ENCODE results near the gene DHRS9. TPM values are rescaled to one million over a fixed set of nuclear protein-coding genes. Genes with fewer than 3 reads are reported as not detected.
"Not testable (repeated sequence)": the region's sequence is repeated elsewhere in the genome, so short reads cannot be mapped to it uniquely, and the experiment has no call there.

The DHRS9 gene
- total RNA-seq, 1 donor from 2014 or later, result 2.1 TPM

DNA sequence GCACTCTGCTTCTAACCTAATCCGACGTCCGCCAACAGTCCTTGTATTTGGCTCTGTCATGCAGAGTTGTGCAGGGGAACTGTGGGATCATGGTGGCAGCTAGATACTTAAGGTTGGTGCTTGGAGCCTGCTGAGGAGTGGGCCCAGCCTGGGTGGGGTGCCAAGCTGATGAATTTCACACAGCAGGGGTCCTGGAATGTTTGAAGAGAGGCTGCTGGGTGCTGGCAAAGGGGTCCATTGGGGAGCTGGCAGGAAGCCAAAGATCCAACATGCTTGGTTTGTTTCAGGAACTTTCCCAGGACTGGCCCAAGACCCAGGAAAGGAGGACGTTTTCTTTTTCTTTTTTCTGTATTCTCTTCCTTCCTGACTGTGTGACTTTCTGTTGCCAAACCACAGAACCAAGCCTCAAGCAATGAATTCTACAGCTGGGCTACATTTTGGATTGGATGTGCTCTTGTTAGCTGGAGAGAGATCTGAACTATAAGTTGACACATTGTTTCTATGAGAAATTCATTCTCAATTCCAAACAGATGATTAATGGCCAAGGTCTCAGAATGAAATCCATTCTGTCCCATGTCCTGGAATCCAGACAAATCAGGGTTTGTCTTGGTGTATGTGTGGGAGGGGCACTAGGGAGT, 49.9 kb downstream of the DHRS9 start:
- H3K36me3 ChIP-seq (ENCODE audit: control insufficient read depth in 3 of 3, insufficient read depth in 3 of 3, low read length in 3 of 3), result no peaks in the 10 kb centered on the region
- peaks cover 0 to 3% (median 0%) of the 10 kb centered on the region in 3 donors for H3K27me3 ChIP-seq (ENCODE audit: control insufficient read depth in 3 of 3, insufficient read depth in 3 of 3, low read length in 3 of 3)
- H3K9me3 ChIP-seq (ENCODE audit: control insufficient read depth in 3 of 3, low read length in 3 of 3), result no peaks in the 10 kb centered on the region
- H3K27ac ChIP-seq (ENCODE audit: low read depth, low read length), result no peak overlapping the region
- no peaks in the 10 kb centered on the region for H3K4me1 ChIP-seq (ENCODE audit: control insufficient read depth in 3 of 3, insufficient read depth in 3 of 3, low read length in 3 of 3)
- H3K9ac ChIP-seq (ENCODE audit: low read depth in 1 of 3, low read length in 3 of 3), result no peak overlapping the region
- H3K4me3 ChIP-seq (ENCODE audit: low read length in 3 of 3), result no peak overlapping the region

DNA sequence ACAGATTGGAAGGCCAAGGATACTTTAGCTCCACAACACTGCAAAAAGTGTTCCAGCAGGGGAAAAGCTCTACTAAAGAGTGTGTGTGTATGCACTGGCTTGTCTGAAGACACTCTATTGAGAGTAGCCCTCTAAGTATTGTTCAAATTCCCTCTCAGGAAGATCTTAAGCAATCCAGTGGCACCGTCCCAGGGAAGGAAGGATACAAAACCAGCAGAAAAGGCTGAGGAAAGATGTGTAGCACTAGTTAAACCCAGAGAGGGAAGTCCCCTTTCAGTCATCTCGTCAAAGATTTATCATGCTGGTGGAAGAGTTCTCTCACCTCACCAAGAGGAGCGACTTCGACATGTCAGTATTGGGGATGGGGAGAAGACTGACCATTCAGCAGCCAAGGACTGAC, 50.5 kb downstream of the DHRS9 start:
- no peaks in the 10 kb centered on the region for H3K36me3 ChIP-seq (ENCODE audit: control insufficient read depth in 3 of 3, insufficient read depth in 3 of 3, low read length in 3 of 3)
- no peak overlapping the region for H3K9ac ChIP-seq (ENCODE audit: low read depth in 1 of 3, low read length in 3 of 3)
- peaks cover 0 to 3% (median 0%) of the 10 kb centered on the region in 3 donors for H3K27me3 ChIP-seq (ENCODE audit: control insufficient read depth in 3 of 3, insufficient read depth in 3 of 3, low read length in 3 of 3)
- no peaks in the 10 kb centered on the region for H3K9me3 ChIP-seq (ENCODE audit: control insufficient read depth in 3 of 3, low read length in 3 of 3)
- no peaks in the 10 kb centered on the region for H3K4me1 ChIP-seq (ENCODE audit: control insufficient read depth in 3 of 3, insufficient read depth in 3 of 3, low read length in 3 of 3)
- H3K27ac ChIP-seq (ENCODE audit: low read depth, low read length), result no peak overlapping the region
- no peak overlapping the region for H3K4me3 ChIP-seq (ENCODE audit: low read length in 3 of 3)

DNA sequence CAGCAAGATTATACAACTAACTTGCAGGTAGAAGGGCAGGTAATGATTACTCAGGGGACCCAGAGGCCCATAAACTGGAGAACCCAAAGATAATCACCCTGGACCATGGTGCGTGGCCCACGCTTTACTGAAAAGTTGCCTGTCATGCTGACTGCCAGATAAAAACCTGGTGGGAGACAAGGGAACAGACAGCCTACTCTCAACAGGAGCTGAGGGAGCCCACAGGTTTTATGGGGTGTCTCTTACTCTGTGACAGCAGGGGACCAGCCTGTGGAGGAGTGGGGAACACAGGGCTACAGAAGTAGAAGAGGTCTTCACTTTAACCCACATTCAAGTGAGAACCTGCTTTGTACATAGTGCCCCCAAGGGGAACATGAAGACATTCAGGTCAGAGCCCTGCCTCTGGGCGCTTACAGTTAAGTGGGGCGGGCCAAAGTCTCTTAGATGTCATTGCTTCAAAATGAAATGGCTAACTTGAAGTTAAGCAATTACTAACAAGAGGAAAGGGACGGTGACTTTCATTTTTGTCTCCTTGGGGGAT, 60.4 kb downstream of the DHRS9 start:
- no peak overlapping the region for H3K27ac ChIP-seq (ENCODE audit: low read depth, low read length)
- no peaks in the 10 kb centered on the region for H3K4me1 ChIP-seq (ENCODE audit: control insufficient read depth in 3 of 3, insufficient read depth in 3 of 3, low read length in 3 of 3)
- H3K4me3 ChIP-seq (ENCODE audit: low read length in 3 of 3), result no peak overlapping the region
- no peak overlapping the region for H3K9ac ChIP-seq (ENCODE audit: low read depth in 1 of 3, low read length in 3 of 3)
- H3K36me3 ChIP-seq (ENCODE audit: control insufficient read depth in 3 of 3, insufficient read depth in 3 of 3, low read length in 3 of 3), result no peaks in the 10 kb centered on the region
- no peaks in the 10 kb centered on the region for H3K9me3 ChIP-seq (ENCODE audit: control insufficient read depth in 3 of 3, low read length in 3 of 3)
- peaks cover 0 to 4% (median 0%) of the 10 kb centered on the region in 3 donors for H3K27me3 ChIP-seq (ENCODE audit: control insufficient read depth in 3 of 3, insufficient read depth in 3 of 3, low read length in 3 of 3)

DNA sequence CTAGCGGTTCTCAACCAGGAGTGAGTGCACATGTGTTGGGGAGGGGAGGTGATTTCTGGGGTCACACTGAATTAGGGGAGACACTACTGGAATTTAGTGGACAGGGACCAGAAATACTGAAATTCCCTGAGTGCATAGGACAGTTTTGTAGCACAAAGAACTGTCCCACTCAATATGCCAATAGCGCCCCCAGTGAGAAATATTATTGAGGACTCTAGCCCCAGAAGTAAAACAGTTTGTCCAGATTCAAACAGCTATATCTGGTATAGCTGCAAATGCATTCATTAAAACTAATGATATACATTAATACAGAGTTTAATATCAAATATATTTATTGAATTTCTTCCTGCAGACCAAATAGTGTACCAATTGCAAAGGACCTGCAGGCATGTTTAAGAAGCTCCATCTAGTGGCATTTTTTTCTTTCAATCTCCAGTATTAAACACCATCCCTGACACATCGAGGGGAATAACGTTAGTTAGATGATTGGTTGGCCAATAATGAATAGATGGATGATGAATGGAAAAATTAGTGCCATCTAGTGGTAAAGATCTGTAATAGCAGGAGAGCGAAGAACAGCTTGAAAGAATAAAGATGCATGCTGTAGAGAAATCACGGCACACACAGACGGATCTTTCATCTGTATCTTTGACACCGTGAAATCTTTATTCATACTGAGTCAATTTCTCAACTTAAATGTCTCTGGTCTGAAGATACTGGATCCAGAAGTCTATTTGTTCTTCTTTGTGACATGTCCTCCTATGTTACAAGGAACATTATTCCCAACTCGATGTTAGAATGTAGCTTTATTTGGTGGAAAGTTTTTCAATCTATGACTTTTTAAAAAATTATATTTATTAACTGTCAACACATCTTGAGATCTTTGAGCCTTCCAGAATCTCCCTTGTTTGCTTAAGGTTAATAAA, 62.5 kb downstream of the DHRS9 start:
- no peaks in the 10 kb centered on the region for H3K4me1 ChIP-seq (ENCODE audit: control insufficient read depth in 3 of 3, insufficient read depth in 3 of 3, low read length in 3 of 3)
- H3K9ac ChIP-seq (ENCODE audit: low read depth in 1 of 3, low read length in 3 of 3), result no peak overlapping the region
- no peaks in the 10 kb centered on the region for H3K36me3 ChIP-seq (ENCODE audit: control insufficient read depth in 3 of 3, insufficient read depth in 3 of 3, low read length in 3 of 3)
- H3K9me3 ChIP-seq (ENCODE audit: control insufficient read depth in 3 of 3, low read length in 3 of 3), result no peaks in the 10 kb centered on the region
- peaks cover 0 to 4% (median 0%) of the 10 kb centered on the region in 3 donors for H3K27me3 ChIP-seq (ENCODE audit: control insufficient read depth in 3 of 3, insufficient read depth in 3 of 3, low read length in 3 of 3)
- H3K27ac ChIP-seq (ENCODE audit: low read depth, low read length), result no peak overlapping the region
- no peak overlapping the region for H3K4me3 ChIP-seq (ENCODE audit: low read length in 3 of 3)

DNA sequence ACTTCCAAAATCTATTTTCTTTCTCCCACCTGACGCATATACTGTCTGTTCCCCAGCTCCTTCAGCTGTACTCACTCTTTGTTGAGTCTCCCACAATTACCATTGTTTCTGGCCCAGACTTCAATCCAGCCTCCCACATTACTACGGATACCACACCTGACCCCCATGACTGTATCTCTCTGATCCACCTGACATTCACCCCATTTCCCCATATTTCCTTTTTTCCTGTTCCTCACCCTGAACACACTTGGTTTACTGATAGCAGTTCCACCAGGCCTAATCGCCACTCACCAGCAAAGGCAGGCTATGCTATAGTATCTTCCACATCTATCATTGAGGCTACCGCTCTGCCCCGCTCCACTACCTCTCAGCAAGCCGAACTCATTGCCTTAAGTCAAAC, 64.9 kb downstream of the DHRS9 start:
- H3K27me3 ChIP-seq (ENCODE audit: control insufficient read depth in 3 of 3, insufficient read depth in 3 of 3, low read length in 3 of 3); H3K9me3 ChIP-seq (ENCODE audit: control insufficient read depth in 3 of 3, low read length in 3 of 3); H3K4me3 ChIP-seq (ENCODE audit: low read length in 3 of 3): not testable (repeated sequence)

DNA sequence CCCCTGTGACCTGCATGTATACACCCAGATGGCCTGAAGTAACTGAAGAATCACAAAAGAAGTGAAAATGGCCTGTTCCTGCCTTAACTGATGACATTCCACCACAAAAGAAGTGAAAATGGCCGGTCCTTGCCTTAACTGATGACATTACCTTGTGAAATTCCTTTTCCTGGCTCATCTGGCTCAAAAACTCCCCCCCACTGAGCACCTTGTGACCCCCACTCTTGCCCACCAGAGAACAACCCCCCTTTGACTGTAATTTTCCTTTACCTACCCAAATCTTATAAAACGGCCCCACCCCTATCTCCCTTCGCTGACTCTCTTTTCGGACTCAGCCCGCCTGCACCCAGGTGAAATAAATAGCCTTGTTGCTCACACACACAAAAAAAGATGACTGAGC, 67.1 kb downstream of the DHRS9 start:
- not testable (repeated sequence) for H3K27me3 ChIP-seq (ENCODE audit: control insufficient read depth in 3 of 3, insufficient read depth in 3 of 3, low read length in 3 of 3); H3K4me3 ChIP-seq (ENCODE audit: low read length in 3 of 3); H3K9me3 ChIP-seq (ENCODE audit: control insufficient read depth in 3 of 3, low read length in 3 of 3); H3K4me1 ChIP-seq (ENCODE audit: control insufficient read depth in 3 of 3, insufficient read depth in 3 of 3, low read length in 3 of 3); H3K36me3 ChIP-seq (ENCODE audit: control insufficient read depth in 3 of 3, insufficient read depth in 3 of 3, low read length in 3 of 3); H3K9ac ChIP-seq (ENCODE audit: low read depth in 1 of 3, low read length in 3 of 3); H3K27ac ChIP-seq (ENCODE audit: low read depth, low read length)

More for the DNA sequence above, 64.9 kb downstream of the DHRS9 start:
- not testable (repeated sequence) for H3K27ac ChIP-seq (ENCODE audit: low read depth, low read length); H3K9ac ChIP-seq (ENCODE audit: low read depth in 1 of 3, low read length in 3 of 3); H3K4me1 ChIP-seq (ENCODE audit: control insufficient read depth in 3 of 3, insufficient read depth in 3 of 3, low read length in 3 of 3); H3K36me3 ChIP-seq (ENCODE audit: control insufficient read depth in 3 of 3, insufficient read depth in 3 of 3, low read length in 3 of 3)

GRCh38 chr2:169136885-169137534, 67.6 kb downstream of the DHRS9 start:
- Histone ChIP-seq H3K9me3 (ENCODE audit: control insufficient read depth in 3 of 3, low read length in 3 of 3) (no peaks in the 10 kb centered on the region), H3K9ac (ENCODE audit: low read depth in 1 of 3, low read length in 3 of 3) (no peak overlapping the region), H3K27ac (ENCODE audit: low read depth, low read length) (no peak overlapping the region), H3K36me3 (ENCODE audit: control insufficient read depth in 3 of 3, insufficient read depth in 3 of 3, low read length in 3 of 3) (no peaks in the 10 kb centered on the region), H3K4me3 (ENCODE audit: low read length in 3 of 3) (no peak overlapping the region), H3K27me3 (ENCODE audit: control insufficient read depth in 3 of 3, insufficient read depth in 3 of 3, low read length in 3 of 3) (peaks cover 0 to 4% (median 0%) of the 10 kb centered on the region in 3 donors), H3K4me1 (ENCODE audit: control insufficient read depth in 3 of 3, insufficient read depth in 3 of 3, low read length in 3 of 3) (no peaks in the 10 kb centered on the region)

DNA sequence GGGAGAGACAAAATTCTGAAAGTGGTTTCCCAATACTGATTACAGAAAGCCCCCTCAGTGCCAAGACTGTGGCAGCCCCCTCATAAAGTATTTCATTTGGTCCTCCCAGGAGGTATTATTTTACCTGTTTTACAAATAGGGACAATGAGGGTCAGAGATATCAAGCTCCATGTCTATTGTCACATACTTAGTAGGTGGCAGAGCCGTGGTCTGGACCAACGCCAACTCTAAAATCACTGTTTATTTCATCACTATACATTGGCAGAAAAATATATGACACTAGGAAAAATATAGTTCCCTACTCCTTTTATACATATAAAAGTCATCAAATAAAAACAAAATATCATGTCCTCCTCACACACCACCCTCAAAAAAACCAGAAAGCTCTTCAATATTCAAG, 68.6 kb downstream of the DHRS9 start:
- Histone ChIP-seq H3K4me1 (ENCODE audit: control insufficient read depth in 3 of 3, insufficient read depth in 3 of 3, low read length in 3 of 3) (no peaks in the 10 kb centered on the region), H3K9me3 (ENCODE audit: control insufficient read depth in 3 of 3, low read length in 3 of 3) (no peaks in the 10 kb centered on the region)

DNA sequence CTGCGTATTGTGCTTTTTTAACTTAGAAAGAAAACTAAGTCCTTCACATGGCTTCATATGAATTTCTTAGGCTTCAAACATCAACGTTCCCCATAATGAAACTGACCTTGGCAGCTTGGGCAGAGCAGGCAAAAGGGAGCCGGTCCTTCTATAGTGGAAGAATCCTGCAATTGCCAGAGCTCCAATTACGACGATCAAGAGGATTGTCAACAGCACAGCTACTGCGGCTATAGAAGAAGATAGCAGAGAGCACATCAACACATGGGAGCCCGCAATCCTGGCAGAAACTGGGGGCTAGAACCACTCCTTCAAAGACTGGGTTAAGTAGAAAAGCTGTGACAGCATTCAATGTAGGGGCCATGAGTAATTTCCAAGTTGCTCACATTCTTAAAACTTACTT, 69.8 kb downstream of the DHRS9 start:
- no peaks in the 10 kb centered on the region for H3K4me1 ChIP-seq (ENCODE audit: control insufficient read depth in 3 of 3, insufficient read depth in 3 of 3, low read length in 3 of 3)

More for the DNA sequence above, 68.6 kb downstream of the DHRS9 start:
- Histone ChIP-seq H3K9ac (ENCODE audit: low read depth in 1 of 3, low read length in 3 of 3) (no peak overlapping the region), H3K27me3 (ENCODE audit: control insufficient read depth in 3 of 3, insufficient read depth in 3 of 3, low read length in 3 of 3) (no peaks in the 10 kb centered on the region), H3K27ac (ENCODE audit: low read depth, low read length) (no peak overlapping the region), H3K36me3 (ENCODE audit: control insufficient read depth in 3 of 3, insufficient read depth in 3 of 3, low read length in 3 of 3) (no peaks in the 10 kb centered on the region), H3K4me3 (ENCODE audit: low read length in 3 of 3) (no peak overlapping the region)

More for the DNA sequence above, 69.8 kb downstream of the DHRS9 start:
- H3K36me3 ChIP-seq (ENCODE audit: control insufficient read depth in 3 of 3, insufficient read depth in 3 of 3, low read length in 3 of 3), result no peaks in the 10 kb centered on the region
- H3K9ac ChIP-seq (ENCODE audit: low read depth in 1 of 3, low read length in 3 of 3), result no peak overlapping the region
- H3K27me3 ChIP-seq (ENCODE audit: control insufficient read depth in 3 of 3, insufficient read depth in 3 of 3, low read length in 3 of 3), result no peaks in the 10 kb centered on the region
- no peaks in the 10 kb centered on the region for H3K9me3 ChIP-seq (ENCODE audit: control insufficient read depth in 3 of 3, low read length in 3 of 3)
- no peak overlapping the region for H3K27ac ChIP-seq (ENCODE audit: low read depth, low read length)
- H3K4me3 ChIP-seq (ENCODE audit: low read length in 3 of 3), result no peak overlapping the region

Data from skeletal muscle tissue (tissue), 4 donors.